COLO668 (cell line): ENCODE measurements around the gene CILP2.

Experiments
- DNase-seq: peaks from one replicate; lab custom pipeline; 2025; ENCODE audit not compliant: unreplicated experiment; lab: John Stamatoyannopoulos, UW

CILP2 gene

DNA sequence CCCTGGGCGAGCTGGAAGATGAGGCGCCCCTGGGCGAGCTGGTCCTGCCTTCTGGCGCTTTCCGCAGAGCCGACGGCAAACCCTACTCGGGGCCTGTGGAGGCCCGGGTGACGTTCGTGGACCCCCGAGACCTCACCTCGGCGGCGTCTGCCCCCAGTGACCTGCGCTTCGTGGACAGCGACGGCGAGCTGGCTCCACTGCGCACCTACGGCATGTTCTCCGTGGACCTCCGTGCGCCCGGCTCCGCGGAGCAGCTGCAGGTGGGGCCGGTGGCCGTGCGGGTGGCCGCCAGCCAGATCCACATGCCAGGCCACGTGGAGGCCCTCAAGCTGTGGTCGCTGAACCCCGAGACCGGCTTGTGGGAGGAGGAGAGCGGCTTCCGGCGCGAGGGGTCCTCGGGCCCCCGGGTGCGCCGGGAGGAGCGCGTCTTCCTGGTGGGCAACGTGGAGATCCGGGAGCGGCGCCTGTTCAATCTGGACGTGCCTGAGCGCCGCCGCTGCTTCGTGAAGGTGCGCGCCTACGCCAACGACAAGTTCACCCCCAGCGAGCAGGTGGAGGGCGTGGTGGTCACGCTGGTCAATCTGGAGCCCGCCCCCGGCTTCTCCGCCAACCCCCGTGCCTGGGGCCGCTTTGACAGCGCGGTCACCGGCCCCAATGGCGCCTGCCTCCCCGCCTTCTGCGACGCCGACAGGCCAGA is 6.3 kb downstream of the CILP2 start:
- DNase-seq = no peak

DNA sequence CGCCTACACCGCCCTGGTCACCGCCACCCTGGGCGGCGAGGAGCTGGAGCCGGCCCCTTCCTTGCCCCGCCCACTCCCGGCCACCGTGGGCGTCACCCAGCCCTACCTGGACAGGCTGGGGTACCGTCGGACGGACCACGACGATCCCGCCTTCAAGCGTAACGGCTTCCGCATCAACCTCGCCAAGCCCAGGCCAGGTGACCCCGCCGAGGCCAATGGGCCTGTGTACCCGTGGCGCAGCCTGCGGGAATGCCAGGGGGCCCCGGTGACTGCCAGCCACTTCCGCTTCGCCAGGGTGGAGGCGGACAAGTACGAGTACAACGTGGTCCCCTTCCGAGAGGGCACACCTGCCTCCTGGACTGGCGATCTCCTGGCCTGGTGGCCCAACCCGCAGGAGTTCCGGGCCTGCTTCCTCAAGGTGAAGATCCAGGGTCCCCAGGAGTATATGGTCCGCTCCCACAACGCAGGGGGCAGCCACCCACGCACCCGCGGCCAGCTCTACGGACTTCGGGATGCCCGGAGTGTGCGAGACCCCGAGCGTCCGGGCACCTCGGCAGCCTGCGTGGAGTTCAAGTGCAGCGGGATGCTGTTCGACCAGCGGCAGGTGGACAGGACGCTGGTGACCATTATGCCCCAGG is 7.0 kb downstream of the CILP2 start:
- DNase-seq = no peak

DNA sequence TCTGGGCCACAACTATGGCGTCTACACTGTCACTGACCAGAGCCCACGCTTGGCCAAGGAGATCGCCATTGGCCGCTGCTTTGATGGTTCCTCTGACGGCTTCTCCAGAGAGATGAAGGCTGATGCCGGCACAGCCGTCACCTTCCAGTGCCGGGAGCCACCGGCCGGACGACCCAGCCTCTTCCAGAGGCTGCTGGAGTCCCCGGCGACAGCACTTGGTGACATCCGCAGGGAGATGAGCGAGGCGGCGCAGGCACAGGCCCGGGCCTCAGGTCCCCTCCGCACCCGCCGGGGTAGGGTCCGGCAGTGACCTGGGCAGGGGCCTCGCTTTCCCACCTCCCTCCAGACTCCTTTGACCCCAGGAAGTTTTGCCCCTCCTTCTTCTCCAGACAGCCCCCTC is 7.6 kb downstream of the CILP2 start:
- no peak for DNase-seq

- no peak for DNase-seq
Measured at GRCh38 chr19:19546751-19547162, 8.7 kb downstream of the CILP2 start.

DNA sequence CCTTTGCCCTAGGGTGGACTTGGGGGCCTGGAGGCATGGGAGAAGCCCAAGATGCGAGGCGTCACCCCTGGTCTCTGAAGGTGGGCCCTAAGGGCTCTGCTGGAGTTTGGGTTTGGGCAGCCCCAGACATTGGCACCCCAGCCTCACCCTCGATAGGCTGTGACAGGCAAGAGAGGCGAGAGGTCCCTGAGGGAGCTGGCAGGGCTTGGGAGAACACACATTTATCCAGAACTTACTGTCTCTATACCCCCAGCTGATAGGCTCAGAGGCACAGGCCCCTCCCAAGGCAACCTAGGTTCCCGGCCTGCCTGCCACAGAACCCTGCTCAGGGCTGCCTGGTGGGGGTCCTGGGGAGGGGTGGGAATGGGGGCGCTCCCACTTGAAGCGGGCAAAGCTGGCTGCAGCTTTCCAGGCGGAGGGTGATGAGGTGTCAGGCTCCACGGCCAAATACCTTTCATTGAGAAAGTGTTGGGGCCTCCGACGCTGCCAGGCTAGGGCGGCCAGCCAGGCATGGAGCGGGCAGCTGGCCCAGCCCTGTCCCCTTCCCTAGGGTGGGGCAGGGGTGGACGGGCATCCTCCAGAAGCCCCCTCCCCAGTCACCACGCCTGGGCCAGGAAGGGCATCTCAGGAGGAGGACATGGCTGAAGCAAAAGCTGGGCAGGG is 9.7 kb downstream of the CILP2 start:
- DNase-seq = no peak

DNA sequence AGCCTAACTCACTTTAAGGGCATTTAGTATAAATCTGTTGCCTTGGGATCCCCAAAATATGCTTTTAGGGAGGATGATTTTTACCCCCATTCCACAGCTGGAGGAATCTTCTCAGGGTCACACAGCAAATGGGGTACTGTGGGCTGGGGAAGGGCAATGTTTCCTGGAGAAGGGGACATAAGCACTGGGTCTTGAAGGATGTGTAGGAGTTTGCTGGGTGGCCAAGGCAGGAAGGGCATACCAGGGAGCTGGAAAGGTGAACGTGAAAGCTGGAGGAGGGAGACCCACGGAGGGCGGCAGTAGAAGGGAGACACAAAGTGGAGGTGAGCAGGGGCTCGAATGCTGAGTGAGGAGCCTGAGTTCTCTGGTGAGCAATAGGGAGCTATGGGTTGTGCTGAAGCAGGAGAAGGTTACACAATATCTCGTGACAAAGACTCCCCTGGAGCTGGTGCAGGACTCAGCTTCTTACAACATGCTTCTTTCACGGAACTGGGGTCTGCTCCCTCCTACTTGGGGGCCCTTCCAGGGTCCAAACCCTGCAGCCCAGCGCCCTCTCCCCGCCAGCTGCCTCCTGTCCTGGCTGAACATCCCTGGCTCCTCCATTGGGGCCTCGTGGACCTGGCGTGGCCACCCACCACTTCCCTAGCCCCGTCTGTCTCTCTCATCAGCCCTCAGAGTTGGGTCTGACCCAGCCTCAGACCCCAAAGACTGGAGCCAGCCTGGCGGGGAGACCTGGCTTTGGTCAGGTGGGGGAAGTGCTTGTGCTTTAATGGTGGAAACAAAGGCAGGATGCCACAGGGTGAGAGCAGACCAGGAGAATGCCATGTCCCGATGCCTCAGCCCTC is 11.1 kb downstream of the CILP2 start:
- DNase-seq = no peak

GRCh38 chr19:19549804-19550464 is 11.9 kb downstream of the CILP2 start:
- no peak for DNase-seq

DNA sequence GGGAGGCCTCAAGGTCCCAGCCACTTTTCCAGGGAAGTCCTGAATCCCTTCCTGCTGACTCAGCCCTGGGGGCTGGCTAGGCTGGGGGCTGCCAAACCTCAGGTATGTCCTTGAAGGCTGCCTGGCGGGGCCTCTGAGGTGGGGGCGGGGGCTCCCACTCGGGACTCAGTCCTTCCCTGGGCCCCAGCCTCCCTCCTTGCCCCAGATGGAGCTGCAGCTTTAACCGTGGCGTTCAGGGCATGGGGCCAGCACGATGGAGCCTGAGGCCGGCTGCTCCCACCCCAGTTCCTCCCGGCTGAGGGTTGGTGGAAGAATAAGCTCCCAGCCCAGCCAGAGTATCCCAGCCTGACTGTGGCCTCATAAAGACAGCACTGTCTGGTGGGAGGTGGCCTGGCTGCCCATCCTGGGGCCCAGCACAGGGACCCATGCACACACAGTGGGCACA is 12.4 kb downstream of the CILP2 start:
- DNase-seq = no peak

DNA sequence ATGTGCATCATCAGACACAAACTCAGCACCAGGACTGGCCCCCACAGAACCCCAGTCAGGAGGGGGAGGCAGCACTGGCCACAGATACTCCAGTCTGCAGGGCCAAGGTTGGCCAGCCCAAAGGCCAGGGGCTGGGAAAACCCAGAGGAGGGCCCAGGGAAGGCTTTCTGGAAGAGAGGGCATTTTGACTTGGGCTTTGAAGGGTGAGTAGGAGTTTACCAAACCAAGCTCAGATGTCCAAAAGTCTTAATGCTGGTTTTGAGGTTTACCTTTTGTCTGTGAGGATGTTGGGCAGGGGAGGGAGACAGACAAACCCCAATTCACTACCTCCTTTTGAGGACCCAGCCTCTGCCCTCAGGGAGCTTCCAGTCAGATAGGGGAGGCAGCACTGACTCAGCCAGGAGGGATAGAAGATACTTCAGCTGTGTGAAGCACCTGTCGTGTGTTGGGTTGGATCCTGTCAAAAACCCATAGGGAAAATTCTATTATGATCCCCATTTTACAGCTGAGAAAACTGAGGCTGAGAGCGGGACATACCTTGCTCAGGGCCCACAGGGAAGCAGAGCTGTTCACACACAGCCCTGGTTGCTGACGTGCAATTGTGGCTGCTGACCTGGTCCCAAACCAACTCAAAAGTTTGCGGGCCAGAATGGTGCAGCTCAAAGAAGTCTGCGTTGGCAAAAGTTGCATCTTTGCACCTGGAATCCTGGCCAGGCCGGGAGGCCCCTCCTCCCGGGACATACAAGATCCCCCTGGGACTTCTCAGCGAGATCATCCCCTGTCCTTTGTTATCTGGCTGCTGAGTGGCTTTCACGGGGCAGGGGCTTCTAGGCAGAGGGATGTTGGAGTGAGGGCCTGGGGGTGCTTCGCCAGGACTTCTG is 13.1 kb downstream of the CILP2 start:
- no peak for DNase-seq

GRCh38 chr19:19551853-19552192 is 13.8 kb downstream of the CILP2 start:
- DNase-seq = no peak

DNA sequence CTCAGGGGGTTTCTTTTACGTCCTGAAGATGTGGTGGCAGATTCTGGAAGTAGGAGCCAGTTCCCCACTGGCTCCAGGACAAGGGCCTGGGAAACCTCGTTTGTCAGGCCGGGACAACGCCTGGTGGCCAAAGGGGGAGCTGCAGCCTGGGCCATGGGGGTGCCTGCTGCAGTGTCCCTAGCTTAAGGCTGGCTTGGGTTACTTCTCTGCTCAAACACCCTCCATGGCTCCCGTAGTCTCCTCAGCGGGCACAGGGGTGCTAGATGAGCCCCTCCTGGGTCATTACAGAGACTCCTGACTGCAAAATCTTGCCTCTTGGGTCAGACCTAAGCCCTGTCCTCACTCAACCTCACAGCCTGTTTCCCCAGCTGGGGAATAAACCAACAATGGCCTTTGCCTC is 14.7 kb downstream of the CILP2 start:
- peak; percentile 20 for DNase-seq

DNA sequence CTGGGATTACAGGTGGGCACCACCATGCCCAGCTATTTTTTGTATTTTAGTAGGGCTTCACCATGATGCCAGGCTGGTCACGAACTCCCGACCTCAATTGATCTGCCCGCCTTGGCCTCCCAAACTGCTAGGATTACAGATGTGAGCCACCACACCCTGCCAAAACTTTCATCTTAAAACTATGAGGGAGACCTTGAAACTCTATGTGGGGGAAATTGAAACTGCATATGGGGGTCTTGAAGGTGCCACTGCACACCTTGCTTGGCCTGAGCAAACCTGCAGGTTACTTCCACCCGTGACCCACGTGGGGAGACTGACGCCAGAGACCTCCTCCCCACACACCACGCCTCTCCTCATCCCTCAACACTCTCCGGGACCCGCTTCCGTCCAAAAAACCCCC is 15.6 kb downstream of the CILP2 start:
- no peak for DNase-seq

- peak; percentile 54 for DNase-seq
Measured at GRCh38 chr19:19554074-19555023, 16.3 kb downstream of the CILP2 start.

- no peak for DNase-seq
Measured at GRCh38 chr19:19558055-19558454, 20.0 kb downstream of the CILP2 start.

DNA sequence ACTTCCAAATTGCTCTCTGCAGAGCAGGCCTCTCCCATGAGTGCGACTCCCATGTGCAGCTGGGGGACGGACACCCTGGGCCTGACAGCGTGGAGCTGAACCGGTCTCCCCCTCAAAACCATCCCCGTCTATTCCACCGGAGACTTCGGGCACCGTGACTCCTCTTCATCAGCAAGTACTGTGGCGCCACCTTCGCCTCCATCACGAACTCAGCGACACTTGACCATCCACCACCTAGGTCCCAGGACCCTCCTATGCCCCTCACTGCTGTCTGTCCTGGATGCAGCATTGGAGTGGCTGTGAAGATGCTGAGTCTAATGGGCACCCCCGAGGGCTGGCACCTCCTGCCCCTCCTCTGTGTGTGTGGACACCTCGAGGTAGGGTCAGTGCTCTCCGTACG is 20.6 kb downstream of the CILP2 start:
- no peak for DNase-seq

GRCh38 chr19:19559931-19560330 is 21.9 kb downstream of the CILP2 start:
- DNase-seq = no peak

DNA sequence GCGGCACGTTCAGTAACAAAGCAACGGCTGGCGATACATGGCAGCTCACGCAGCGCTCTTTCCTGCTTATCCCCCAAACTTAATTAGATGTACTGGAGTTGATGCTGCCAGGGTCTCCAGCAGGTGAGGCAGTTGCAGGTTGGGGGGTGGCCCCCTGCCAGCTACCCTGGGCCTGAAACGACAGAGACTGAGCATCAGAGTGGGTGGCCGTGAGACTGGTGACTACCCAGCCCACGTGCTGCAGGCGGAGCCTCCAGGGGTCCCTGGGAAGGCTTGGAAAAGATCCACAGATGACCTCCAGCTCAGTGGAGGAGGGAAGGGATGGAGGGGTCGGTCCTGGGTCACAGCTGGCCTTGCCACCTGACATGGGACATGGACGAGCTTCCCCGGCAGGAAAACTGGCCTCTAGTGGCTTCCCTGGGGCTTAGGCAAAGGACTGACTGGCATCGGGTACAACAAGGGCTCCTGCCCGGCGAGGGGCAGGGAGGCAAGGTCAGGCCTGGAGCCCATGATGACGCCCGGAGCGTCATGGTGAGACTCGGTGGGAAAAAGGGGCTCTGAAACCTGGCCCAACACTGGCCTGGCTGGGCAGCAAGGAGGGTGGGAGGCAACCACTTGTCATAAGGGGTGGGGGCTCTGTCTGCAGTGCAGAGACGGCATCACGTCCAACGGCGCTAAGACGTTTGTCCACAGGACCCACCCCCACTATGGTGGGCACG is 24.0 kb downstream of the CILP2 start:
- DNase-seq = no peak

- DNase-seq = no peak
Measured at GRCh38 chr19:19562665-19563347, 24.7 kb downstream of the CILP2 start.
